Measurements from ENCODE around the gene CORO6. TPM values are rescaled to one million over a fixed set of nuclear protein-coding genes. Genes with fewer than 3 reads are reported as not detected.
A peak's percentile ranks its signal among the peaks of the same experiment; 100 is the strongest.

The CORO6 gene
- total RNA-seq, 1 experiment from 2014 or later, result 9.7 TPM

- intact Hi-C loops (cut with micrococcal nuclease; ENCODE audit: unreplicated experiment), result no loop called here
- ATAC-seq, result no peak
- H3K4me3 ChIP-seq (ENCODE audit: low read depth in 2 of 2, low read length in 2 of 2), result peak overlapping the region; percentile 71 to 72
- CTCF ChIA-PET, result interaction anchor here (0.8 to 3.0 kb wide), 2 partner anchors 23 to 24 kb away, joined by 4 to 15 read pairs; no protein-coding TSS in a partner anchor
- peaks cover 69% of the 10 kb centered on the region for H3K4me1 ChIP-seq (ENCODE audit: control insufficient read depth, insufficient read depth, low read length)
- H3K27me3 ChIP-seq (ENCODE audit: control insufficient read depth, insufficient read depth, low read length), result no peaks in the 10 kb centered on the region
- BruUV-seq (replicated peaks), result no TSS peak
- H3K36me3 ChIP-seq (ENCODE audit: control insufficient read depth, insufficient read depth, low read length), result peaks cover 3% of the 10 kb centered on the region; the same call in 1 of the 2 replicates
- peak overlapping the region; percentile 52 for H3K27ac ChIP-seq (ENCODE audit: low read length)
- TF ChIP-seq POLR2AphosphoS5 (IDR thresholded peaks at IDR 0.05; ENCODE audit: low read depth, low read length), result no peak
- TF ChIP-seq TCF7L2 (IDR thresholded peaks at IDR 0.05; ENCODE audit: low read depth, low read length), result no peak
- peak; percentile 97 to 99 for TF ChIP-seq REST (IDR thresholded peaks at IDR 0.05; ENCODE audit: insufficient read depth in 1 of 2, low read depth in 2 of 2, low read length in 1 of 2)
- peak; percentile 99 for TF ChIP-seq SIN3A (IDR thresholded peaks at IDR 0.05; ENCODE audit: borderline replicate concordance, insufficient read depth, low read depth, low read length)
- in situ Hi-C loops (cut with HindIII; ENCODE audit: low pct_unique_long_range_greater_than_20kb, low sequenced_read_pairs), result no loop called here
- H3K9me3 ChIP-seq (ENCODE audit: control insufficient read depth, insufficient read depth, low read depth, low read length), result no peaks in the 10 kb centered on the region
- POLR2A ChIA-PET, result no interaction called here
- no peak for DNase-seq (ENCODE audit: low read depth, low spot score)
Measured at GRCh38 chr17:29593591-29594518, 28.9 kb downstream of the CORO6 start.

GRCh38 chr17:29592850-29593551 lies 29.7 kb downstream of the CORO6 start, which contains the start of gene ANKRD13B:
TSS of gene ANKRD13B (plus strand) at chr17:29593132. CDS start at chr17:29593622, 490 bp downstream.
- CTCF ChIA-PET, result interaction anchor here (1.7 to 3.0 kb wide), 3 partner anchors 12 to 223 kb away, joined by 13 to 17 read pairs (median 15); no protein-coding TSS in a partner anchor
- in situ Hi-C loops (cut with HindIII; ENCODE audit: low pct_unique_long_range_greater_than_20kb, low sequenced_read_pairs), result no loop called here
- peak within 1 kb of the TSS; percentile 96 for H3K27ac ChIP-seq (ENCODE audit: low read length)
- peak within 1 kb of the TSS; percentile 71 to 72 for H3K4me3 ChIP-seq (ENCODE audit: low read depth in 2 of 2, low read length in 2 of 2)
- H3K9me3 ChIP-seq (ENCODE audit: control insufficient read depth, insufficient read depth, low read depth, low read length), result no peaks in the 10 kb centered on the region
- POLR2A ChIA-PET, result interaction anchor here (0.6 to 1.6 kb wide), 2 partner anchors 11 to 97 kb away, joined by 8 to 15 read pairs; no protein-coding TSS in a partner anchor
- TF ChIP-seq REST (IDR thresholded peaks at IDR 0.05; ENCODE audit: insufficient read depth in 1 of 2, low read depth in 2 of 2, low read length in 1 of 2), result no peak
- peak; percentile 50 for TF ChIP-seq TCF7L2 (IDR thresholded peaks at IDR 0.05; ENCODE audit: low read depth, low read length)
- H3K4me1 ChIP-seq (ENCODE audit: control insufficient read depth, insufficient read depth, low read length), result peaks cover 74% of the 10 kb centered on the region
- DNase-seq (ENCODE audit: low read depth, low spot score) (no peak), ATAC-seq (peak; percentile 2; the same call in 1 of the 2 replicates)
- peaks cover 5% of the 10 kb centered on the region; the same call in 1 of the 2 replicates for H3K36me3 ChIP-seq (ENCODE audit: control insufficient read depth, insufficient read depth, low read length)
- no peaks in the 10 kb centered on the region for H3K27me3 ChIP-seq (ENCODE audit: control insufficient read depth, insufficient read depth, low read length)
- BruUV-seq (replicated peaks), result no TSS peak
- intact Hi-C loops (cut with micrococcal nuclease; ENCODE audit: unreplicated experiment), result no loop called here

Measured in Panc1 (cell line).